ENCODE results near the gene FOLR2.
A peak's percentile ranks its signal among the peaks of the same experiment; 100 is the strongest.

The FOLR2 gene

DNA sequence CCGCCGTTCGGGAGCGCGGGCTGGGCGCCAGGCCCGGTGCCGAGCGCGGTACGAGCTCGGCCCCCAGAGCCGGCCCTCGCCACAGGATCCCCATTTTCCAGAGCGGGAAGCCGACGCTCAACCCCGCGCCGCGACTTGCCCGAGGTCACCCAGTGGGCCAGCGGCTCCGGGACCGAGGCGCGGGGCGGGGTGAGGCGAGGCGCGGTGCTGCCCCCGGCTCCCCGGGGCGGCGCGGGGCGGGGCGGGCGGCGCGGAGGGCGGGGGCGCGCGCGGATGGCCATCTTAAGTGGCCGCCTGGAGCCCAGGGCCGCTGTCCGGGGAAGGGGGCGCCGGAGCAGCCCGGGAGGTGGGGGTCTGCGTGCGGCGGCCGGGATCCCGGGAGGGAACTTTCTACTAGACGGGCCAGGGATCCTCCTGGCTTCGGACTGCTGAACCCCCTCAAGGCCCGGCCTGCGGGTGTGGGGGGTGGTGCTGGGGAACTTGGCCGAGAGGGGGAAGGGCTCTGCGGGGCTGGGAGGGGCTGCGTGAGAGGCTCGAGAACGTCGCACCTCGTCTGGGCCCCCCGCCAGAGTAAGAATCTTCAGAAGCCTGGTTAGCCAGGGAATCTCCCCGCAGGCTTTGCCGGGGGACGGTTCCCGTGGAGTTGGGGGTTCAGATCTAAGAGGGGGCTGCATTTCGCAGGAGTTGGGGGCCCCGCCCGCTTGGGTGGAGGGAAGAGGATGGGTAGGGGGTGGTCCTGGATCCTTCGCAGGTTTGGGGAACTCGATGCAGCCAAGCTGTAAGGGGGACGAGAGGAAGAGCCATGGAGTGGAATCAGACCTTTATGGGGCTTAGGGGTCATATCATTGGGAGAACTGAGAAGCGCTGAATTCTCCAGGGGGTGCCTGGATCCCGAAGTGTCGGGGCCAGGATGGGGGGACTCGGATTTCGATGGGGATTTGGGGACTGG lies 7.3 kb downstream of the FOLR2 start:
- Mint-ChIP-seq H3K36me3 (no peaks in the 10 kb centered on the region), H3K27ac (peak overlapping the region; percentile 97), H3K4me3 (peak overlapping the region; percentile 94), H3K27me3 (no peaks in the 10 kb centered on the region), H3K4me1 (peaks cover 23% of the 10 kb centered on the region), H3K9me3 (no peaks in the 10 kb centered on the region)

DNA sequence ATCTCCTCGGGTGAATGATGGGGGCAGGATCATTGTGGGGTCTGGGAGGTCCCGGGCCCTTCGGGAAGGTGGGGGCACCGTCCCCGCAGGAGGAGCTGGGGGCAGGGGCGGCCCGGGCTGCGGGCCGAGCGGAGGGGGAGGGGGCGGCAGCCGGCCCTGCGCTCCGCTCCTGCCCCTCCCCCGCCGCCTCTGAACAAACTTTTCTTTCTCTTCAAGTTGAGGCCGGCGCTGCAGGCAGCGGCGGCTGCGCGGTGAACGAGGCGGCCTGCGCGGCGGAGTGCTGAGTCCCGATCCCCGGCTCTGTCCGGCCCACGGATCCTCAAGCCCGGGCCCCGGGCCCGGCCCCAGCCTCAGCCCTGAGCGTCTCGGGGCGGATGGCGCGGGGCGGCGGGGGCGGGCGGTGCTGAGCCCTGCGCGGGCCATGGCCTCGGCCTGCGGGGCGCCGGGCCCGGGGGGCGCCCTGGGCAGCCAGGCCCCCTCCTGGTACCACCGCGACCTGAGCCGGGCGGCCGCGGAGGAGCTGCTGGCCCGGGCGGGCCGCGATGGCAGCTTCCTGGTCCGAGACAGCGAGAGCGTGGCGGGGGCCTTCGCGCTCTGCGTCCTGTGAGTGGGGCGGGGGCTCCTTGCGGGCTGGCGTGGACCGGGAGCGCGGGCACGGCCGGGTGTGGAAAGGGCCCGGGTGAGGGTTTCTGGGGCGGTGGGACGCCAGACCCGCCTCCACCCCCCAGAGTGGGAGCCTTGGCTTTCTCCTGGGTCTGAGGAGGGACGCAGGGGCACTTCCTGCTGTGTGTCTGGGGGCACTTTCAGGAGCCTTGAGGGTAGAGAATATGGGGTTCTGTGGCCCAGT lies 8.2 kb downstream of the FOLR2 start, which contains the start of gene INPPL1:
INPPL1 (plus strand) TSS at position 204 of the 847 bp plus-strand sequence; CDS start at position 422, 218 bp downstream.
- no peaks in the 10 kb centered on the region for H3K36me3 Mint-ChIP-seq
- no peaks in the 10 kb centered on the region for H3K9me3 Mint-ChIP-seq
- H3K4me3 Mint-ChIP-seq, result peak within 1 kb of the TSS; percentile 94
- peak within 1 kb of the TSS; percentile 97 for H3K27ac Mint-ChIP-seq
- H3K4me1 Mint-ChIP-seq, result peaks cover 23% of the 10 kb centered on the region
- H3K27me3 Mint-ChIP-seq, result no peaks in the 10 kb centered on the region

DNA sequence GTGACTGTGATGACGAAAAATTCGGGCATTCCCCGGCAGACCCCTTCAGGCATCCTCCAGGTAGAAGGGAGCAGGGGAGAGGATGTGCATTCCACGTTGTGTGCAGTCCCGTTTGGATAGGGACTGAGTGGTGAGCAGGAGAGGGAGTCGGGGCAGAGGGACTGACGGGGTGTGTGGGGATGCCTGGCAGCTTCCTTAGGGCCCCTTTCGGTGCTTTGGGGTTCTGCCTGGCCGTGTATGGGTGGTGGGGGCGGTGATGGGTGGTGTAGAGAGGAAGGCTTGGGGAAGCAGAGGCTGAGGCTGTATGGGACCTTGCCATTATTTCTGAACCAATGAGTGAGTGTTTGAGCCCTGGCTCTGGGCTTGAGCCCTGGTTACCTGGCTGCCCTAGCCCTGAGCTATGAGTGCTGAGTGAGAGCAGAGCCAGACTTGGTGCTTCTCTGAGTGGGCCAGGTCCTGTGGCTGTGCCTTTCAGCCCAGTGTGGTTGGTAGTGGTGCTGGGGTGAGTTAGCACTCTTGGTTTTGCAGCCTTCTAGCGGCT lies 8.9 kb downstream of the FOLR2 start:
- no peaks in the 10 kb centered on the region for H3K27me3 Mint-ChIP-seq
- H3K4me3 Mint-ChIP-seq, result peak overlapping the region; percentile 83
- H3K4me1 Mint-ChIP-seq, result peaks cover 23% of the 10 kb centered on the region
- H3K27ac Mint-ChIP-seq, result peak overlapping the region; percentile 80
- no peaks in the 10 kb centered on the region for H3K36me3 Mint-ChIP-seq
- no peaks in the 10 kb centered on the region for H3K9me3 Mint-ChIP-seq

DNA sequence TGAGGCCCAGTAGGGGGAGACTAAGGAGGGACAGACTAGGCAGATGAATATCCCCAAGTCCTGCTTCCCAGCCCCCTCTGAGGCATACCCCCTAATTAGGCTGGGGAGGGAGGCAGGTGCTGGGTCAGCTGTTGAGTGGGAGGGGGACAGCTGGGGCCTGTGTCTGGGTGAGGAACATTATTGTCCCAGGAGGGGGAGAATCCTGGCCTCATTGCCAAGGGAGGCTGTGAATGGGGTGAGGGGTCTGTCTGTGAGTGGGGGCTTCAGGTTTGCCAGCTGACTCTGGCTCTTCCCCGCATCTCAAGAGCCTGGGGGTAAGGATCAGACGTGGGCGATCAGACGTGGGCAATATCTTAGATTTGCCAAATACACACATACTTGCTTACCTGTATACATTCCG lies 10.1 kb downstream of the FOLR2 start:
- Mint-ChIP-seq H3K27ac (no peak overlapping the region), H3K4me3 (no peak overlapping the region), H3K27me3 (no peaks in the 10 kb centered on the region), H3K4me1 (peaks cover 23% of the 10 kb centered on the region), H3K9me3 (no peaks in the 10 kb centered on the region), H3K36me3 (no peaks in the 10 kb centered on the region)

DNA sequence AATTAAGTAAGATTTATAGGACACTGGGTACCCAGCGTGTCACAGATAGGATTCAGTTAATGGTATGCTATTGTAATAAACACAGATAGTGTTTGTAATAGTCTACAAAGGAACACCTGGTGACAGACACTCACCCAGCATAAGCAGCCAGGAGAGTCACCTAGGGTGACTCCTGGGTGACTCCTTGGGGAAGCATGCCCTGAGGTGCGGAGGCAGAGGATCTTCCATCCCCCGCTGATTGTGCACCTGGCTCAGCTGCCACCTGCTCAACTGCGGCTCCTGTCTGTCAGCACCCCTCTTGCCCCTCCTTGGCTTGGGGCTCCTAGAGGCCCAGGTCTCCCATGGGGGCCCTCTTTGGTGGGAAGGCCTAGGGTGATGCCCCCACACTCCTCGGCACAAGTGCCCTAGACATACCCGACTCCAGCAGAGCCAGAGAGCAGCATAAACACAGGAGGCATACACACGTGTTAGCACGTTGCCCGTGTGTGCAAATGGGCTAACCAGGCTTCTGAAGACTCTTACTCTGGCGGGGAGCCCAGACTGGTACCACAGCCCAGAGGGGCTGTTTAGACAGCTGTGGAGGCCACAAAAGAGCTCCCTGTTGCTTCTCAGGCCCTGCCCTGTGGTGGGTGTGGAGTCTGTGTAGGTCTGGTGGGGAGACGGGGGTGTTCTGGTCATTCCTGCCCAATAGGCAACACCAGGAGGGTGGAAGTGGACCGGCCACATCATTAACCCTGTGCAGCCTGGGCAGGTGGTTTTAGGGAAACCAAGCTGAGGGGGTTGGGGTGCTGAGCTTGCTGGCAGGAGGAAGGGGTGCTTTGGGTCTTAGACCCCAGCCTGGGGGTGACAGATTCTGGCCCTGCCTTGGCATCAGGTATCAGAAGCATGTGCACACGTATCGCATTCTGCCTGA lies 11.0 kb downstream of the FOLR2 start:
- H3K36me3 Mint-ChIP-seq, result no peaks in the 10 kb centered on the region
- H3K4me1 Mint-ChIP-seq, result peaks cover 17% of the 10 kb centered on the region
- no peak overlapping the region for H3K4me3 Mint-ChIP-seq
- no peaks in the 10 kb centered on the region for H3K9me3 Mint-ChIP-seq
- no peak overlapping the region for H3K27ac Mint-ChIP-seq
- H3K27me3 Mint-ChIP-seq, result no peaks in the 10 kb centered on the region

DNA sequence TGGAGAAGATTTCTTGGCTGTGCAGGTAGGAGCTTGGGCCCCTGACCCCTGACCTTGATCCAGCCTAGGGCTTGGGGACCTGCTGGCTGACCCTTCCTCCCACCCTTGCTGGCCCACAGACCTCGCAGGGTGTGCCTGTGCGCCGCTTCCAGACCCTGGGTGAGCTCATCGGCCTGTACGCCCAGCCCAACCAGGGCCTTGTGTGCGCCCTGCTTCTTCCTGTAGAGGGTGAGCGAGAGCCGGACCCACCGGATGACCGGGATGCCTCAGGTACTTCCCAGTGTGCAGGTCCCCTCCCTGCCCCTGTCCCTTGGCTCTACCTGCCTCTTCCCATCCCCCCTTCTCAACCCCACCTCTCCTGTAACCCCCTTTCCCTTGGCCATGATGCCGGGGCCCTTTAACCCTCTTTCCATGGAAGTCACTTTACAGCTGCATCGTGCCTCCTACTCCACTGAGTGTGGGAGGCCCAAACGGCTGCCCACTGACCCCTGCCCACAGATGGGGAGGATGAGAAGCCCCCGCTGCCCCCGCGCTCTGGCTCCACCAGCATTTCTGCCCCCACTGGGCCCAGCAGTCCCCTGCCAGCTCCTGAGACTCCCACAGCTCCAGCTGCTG lies 11.7 kb downstream of the FOLR2 start:
- Mint-ChIP-seq H3K36me3 (no peaks in the 10 kb centered on the region), H3K4me3 (no peak overlapping the region), H3K27ac (peak overlapping the region; percentile 17), H3K27me3 (no peaks in the 10 kb centered on the region), H3K4me1 (peaks cover 12% of the 10 kb centered on the region), H3K9me3 (no peaks in the 10 kb centered on the region)

DNA sequence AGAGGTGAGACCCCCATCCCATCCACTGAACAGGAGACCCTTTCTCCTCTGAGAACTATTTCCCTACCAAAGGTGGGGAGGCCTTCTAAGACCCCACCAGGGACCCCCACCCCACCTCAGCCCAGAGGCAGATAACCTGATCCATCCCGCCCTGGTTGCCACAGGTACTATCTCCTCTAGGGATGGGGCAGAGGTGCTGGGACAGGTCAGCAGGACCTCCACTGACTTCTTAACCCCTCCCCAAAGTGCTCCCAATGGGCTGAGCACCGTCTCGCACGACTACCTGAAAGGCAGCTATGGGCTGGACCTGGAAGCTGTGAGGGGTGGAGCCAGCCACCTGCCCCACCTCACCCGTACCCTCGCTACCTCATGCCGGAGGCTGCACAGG lies 12.2 kb downstream of the FOLR2 start:
- Mint-ChIP-seq H3K9me3 (no peaks in the 10 kb centered on the region), H3K27me3 (no peaks in the 10 kb centered on the region), H3K27ac (no peak overlapping the region), H3K36me3 (no peaks in the 10 kb centered on the region), H3K4me1 (peaks cover 12% of the 10 kb centered on the region), H3K4me3 (no peak overlapping the region)

DNA sequence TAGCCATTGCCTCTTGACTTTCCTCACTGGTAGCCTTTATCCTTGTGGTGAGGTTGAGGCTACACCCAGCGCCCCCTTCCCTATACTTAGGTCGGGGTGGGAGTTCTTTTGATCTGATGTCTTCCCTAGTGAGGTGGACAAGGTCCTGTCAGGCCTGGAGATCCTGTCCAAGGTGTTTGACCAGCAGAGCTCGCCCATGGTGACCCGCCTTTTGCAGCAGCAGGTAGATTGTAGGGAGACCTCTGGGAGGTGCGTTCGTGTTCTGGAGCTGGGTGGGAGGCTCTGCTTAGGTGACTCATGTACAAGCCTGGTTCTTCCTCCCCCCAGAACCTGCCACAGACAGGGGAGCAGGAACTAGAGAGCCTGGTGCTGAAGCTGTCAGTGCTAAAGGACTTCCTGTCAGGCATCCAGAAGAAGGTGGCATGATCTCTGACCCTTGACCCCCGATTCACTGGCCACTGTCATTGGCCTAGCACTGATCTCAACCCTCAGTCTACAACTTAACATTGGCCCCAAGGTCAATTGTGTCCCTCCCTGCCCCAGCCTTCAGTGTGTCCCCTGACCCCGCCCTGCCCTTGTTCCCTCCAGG lies 12.8 kb downstream of the FOLR2 start:
- no peak overlapping the region for H3K4me3 Mint-ChIP-seq
- no peaks in the 10 kb centered on the region for H3K27me3 Mint-ChIP-seq
- H3K4me1 Mint-ChIP-seq, result peaks cover 12% of the 10 kb centered on the region
- no peaks in the 10 kb centered on the region for H3K36me3 Mint-ChIP-seq
- H3K9me3 Mint-ChIP-seq, result no peaks in the 10 kb centered on the region
- no peak overlapping the region for H3K27ac Mint-ChIP-seq

DNA sequence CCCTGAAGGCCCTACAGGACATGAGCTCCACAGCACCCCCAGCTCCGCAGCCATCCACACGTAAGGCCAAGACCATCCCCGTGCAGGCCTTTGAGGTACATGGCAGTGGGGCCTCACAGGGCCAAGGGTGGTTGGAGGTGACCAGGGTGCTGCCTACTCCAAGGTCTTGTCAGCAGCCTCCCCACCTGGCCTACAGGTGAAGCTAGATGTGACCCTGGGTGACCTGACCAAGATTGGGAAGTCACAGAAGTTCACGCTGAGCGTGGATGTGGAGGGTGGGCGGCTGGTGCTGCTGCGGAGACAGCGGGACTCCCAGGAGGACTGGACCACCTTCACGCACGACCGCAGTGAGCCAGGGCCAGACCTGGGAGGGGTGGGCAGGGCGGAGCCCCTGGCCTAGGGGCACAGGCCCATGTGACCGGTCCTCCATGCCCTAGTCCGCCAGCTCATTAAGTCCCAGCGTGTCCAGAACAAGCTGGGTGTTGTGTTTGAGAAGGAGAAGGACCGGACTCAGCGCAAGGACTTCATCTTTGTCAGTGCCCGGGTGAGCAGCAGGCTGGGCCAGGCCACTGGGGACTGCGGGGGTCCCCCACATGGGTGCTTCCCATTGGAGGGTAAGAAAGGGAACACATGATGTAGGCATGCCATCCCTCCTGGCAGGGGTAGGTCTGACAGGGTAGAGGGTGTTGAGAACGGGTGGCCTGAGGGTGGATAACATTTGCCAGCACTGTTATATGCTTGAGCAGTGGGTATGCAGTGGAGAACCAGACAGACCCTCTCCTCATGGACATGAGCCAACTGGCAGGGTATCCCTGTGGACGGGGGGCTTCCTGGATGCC lies 13.6 kb downstream of the FOLR2 start:
- Mint-ChIP-seq H3K4me3 (no peak overlapping the region), H3K27ac (no peak overlapping the region), H3K9me3 (no peaks in the 10 kb centered on the region), H3K36me3 (no peaks in the 10 kb centered on the region), H3K4me1 (peaks cover 11% of the 10 kb centered on the region), H3K27me3 (no peaks in the 10 kb centered on the region)

DNA sequence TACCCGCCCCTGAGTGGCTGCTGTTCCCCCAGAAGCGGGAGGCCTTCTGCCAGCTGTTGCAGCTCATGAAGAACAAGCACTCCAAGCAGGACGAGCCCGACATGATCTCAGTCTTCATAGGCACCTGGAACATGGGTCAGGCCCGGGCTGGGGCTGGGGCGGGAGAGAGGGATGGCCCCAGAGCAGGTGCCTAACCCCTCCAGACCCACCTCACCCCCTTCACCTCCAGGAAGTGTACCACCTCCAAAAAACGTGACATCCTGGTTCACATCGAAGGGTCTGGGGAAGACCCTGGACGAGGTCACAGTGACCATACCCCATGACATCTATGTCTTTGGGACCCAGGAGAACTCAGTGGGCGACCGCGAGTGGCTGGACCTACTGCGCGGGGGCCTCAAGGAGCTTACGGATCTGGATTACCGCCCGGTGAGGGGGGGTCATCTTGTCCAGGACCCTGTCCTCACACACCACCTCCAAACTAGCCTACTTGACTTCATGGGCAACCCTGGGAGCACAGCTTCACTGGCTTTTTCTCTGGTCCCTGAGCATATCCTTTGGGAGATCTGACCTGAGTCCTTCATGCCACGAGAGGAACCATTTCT lies 14.3 kb downstream of the FOLR2 start:
- Mint-ChIP-seq H3K4me1 (peaks cover 4% of the 10 kb centered on the region), H3K27me3 (no peaks in the 10 kb centered on the region), H3K9me3 (no peaks in the 10 kb centered on the region), H3K27ac (no peak overlapping the region), H3K4me3 (no peak overlapping the region), H3K36me3 (no peaks in the 10 kb centered on the region)

DNA sequence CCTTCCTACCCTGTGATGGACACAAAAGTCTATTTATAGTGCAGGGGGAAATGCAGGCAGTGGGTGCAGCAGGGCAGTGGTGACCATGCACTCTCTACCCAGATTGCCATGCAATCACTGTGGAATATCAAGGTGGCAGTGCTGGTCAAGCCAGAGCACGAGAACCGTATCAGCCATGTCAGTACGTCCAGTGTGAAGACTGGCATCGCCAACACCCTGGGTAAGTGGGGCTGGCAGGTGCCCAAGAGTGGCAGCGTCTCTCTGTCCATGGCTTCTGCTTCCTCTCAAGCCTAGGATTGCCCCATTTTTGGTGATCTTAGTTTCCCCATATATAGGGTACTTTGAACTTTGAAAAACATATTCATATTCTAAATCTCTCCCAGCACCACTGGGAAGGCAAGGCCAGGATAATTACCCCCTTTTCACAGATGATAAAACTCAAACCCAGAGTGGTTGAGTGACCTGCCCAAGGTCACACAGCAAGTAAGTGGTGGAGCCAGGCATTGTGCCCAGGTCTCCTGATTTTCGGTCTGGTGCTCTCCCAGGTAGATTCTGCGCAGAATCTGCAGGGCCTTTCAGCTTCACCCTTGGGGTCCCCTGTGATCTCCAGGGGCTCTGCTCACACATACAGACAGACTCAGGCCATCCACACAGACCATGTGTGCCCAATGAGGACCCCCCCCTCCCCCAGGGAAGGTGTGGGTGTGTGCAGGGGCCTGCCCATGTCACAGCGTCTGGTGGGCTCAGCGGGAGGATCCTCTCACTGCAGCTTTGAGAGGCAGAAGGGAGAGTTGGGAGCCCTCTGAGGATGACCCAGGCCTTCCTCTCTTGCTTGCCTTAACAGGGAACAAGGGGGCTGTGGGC lies 15.0 kb downstream of the FOLR2 start:
- Mint-ChIP-seq H3K27ac (no peak overlapping the region), H3K4me3 (no peak overlapping the region), H3K36me3 (no peaks in the 10 kb centered on the region), H3K9me3 (no peaks in the 10 kb centered on the region), H3K27me3 (no peaks in the 10 kb centered on the region), H3K4me1 (no peaks in the 10 kb centered on the region)

DNA sequence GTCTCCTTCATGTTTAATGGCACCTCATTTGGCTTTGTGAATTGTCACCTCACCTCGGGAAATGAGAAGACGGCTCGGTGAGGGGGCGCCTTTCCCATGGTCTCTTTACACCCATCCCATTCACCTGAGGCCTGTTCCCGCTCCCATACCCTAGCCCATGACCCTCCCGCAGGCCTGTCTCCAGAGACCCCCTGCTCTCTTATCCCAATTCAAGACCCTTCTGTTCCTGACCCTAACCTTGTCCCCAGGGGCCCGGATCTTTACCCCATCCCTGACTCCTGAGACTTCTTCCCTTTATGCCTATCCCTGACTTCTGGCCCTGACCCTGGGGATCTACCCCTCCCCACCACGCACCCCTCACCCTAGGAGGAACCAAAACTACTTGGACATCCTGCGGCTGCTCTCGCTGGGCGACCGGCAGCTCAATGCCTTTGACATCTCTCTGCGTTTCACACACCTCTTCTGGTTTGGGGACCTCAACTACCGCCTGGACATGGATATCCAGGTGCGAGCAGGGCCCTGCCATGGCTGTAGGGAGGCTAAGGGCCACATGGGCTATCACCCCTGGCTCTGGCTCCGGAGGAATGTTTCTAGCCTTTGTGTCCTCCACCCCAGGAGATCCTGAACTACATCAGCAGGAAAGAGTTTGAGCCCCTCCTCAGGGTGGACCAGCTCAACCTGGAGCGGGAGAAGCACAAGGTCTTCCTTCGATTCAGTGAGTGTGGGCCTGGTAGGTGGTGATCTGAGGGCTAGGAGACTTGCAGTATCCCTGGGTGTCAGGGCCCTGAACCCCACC lies 15.9 kb downstream of the FOLR2 start:
- H3K4me1 Mint-ChIP-seq, result no peaks in the 10 kb centered on the region
- no peaks in the 10 kb centered on the region for H3K27me3 Mint-ChIP-seq
- H3K36me3 Mint-ChIP-seq, result no peaks in the 10 kb centered on the region
- H3K9me3 Mint-ChIP-seq, result no peaks in the 10 kb centered on the region
- H3K27ac Mint-ChIP-seq, result no peak overlapping the region
- no peak overlapping the region for H3K4me3 Mint-ChIP-seq
